Suprapubic skin (tissue), 4 donors: ENCODE results near the gene KIF14.
"Not testable (repeated sequence)": the region's sequence is repeated elsewhere in the genome, so short reads cannot be mapped to it uniquely, and the experiment has no call there.

ENCODE experiments used
- CTCF ChIP-seq, 2 donors: fragments of 200-600 bp in 1 of 2; fragments of 450-650 bp in 1 of 2; sonication (generic) in 1 of 2; IDR thresholded peaks; one replicate each; pipeline ENCODE4 v1.5.1; 2016 to 2019; ENCODE audit warnings: antibody characterized with exemption in 2 of 2, mild to moderate bottlenecking in 1 of 2, moderate library complexity in 1 of 2
- EP300 ChIP-seq: sonication (generic); formaldehyde crosslinking; IDR thresholded peaks from one replicate; pipeline ENCODE4 v1.6.1; 2017; ENCODE audit warnings: antibody characterized with exemption
- POLR2A ChIP-seq, 2 donors: fragments of 450-650 bp; IDR thresholded peaks; one replicate each; pipeline ENCODE4 v1.6.1; 2017; ENCODE audit warnings: antibody characterized with exemption in 2 of 2, mild to moderate bottlenecking in 2 of 2, moderate library complexity in 2 of 2
- POLR2AphosphoS5 ChIP-seq, 3 donors: sonication (generic); formaldehyde crosslinking; IDR thresholded peaks; one replicate each; pipeline ENCODE4 v1.6.1; 2017; ENCODE audit warnings: antibody characterized with exemption in 3 of 3

- TF ChIP-seq CTCF (IDR thresholded peaks at IDR 0.05); POLR2AphosphoS5 (IDR thresholded peaks at IDR 0.05); POLR2A (IDR thresholded peaks at IDR 0.05); EP300: not testable (repeated sequence)
These were observed 67.8 kb downstream of the KIF14 start for GRCh38 chr1:200552737-200553136.
